HL-60/S4 treated with phorbol 12-myristate 13-acetate at 8.2 ng/mL for 4 days and 3 days (cell line): ENCODE data around the gene FAM114A2.

Experiments used
- in situ Hi-C: fragments of 300-500 bp; cut with MboI; formaldehyde crosslinking; loops from 2 replicates; pipeline ENCODE4 v1.15.0; 2022; ENCODE audit warnings: low sequenced_read_pairs

The FAM114A2 gene

DNA sequence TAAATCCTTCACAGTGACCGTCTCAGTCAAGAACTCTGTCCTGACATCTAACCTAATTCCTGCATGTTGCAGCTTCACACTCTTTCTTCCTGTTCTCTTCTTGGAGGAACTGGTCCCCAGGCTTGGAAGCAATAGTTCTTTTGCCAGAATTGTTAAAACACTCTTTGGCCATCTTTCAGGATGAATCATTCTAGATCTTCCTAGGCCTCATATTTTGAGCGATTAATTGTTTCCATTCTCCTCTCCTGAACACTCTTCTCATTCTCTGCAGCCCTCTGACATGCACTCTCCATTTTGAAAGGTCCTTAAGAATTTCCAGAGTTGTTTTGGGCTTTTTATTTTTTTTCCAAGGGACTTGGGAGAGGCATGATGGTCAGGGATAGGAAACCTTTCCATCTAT, 85.8 kb downstream of the FAM114A2 start:
- in situ Hi-C loops, result loop anchor here (25.0 kb wide), 1 partner anchor 1416 kb away; no protein-coding TSS in a partner anchor

DNA sequence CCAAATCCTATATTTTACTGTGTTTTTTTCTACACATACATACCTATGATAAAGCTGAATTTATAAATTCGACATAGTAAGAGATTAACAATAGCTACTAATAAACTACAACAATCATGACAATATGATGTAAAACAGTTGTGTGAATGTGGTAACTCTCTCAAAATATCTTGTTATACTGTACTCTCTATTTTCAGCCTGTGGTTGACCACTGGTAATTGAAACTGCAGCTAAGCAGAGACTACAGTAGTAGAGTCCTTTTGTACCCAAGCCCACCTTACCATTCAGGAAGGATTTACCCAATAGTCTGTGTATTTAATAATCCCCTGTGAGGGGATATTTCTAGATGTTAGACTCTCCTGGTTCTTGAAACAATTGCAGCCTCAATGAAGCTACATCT, 86.7 kb downstream of the FAM114A2 start:
- in situ Hi-C loops, result loop anchor here (25.0 kb wide), 1 partner anchor 1415 kb away; no protein-coding TSS in a partner anchor

DNA sequence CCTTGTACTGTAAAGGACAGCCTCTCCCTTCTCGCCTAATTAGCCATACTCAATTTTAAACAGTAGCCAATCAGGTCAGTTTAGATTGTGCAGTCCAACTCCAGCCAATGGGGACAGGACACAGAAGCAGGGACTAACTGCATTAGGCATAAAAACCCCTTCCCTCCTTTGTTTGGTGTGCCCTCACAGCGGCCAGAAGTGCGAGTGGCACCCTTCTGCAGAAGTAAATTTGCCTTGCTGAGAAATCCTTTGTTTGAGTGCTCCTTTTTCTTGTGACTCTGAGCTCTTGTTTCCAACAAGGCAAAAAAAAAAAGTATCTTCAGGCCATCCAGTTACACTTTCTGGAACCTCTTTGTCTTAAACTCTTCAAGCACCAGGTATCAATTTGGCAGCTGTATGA, 97.4 kb downstream of the FAM114A2 start:
- in situ Hi-C loops, result no loop called here
